ENCODE data around the gene OR13F1.
"Not testable (repeated sequence)": the region's sequence is repeated elsewhere in the genome, so short reads cannot be mapped to it uniquely, and the experiment has no call there.

Gene OR13F1

GRCh38 chr9:104503963-104504362, at the start of gene OR13F1:
TSS of gene OR13F1 (plus strand) at chr9:104504263. CDS start at chr9:104504263, 0 bp downstream.
- DNase-seq (ENCODE audit: low read depth in 2 of 2) = no peak

GRCh38 chr9:104456831-104457230, 47.2 kb upstream of the OR13F1 start:
- no peak for DNase-seq (ENCODE audit: low read depth in 2 of 2)

- DNase-seq (ENCODE audit: low read depth in 2 of 2) = no peak
Measured at GRCh38 chr9:104463864-104464263, 40.2 kb upstream of the OR13F1 start.

- DNase-seq (ENCODE audit: low read depth in 2 of 2) = no peak
Measured at GRCh38 chr9:104468261-104468660, 35.8 kb upstream of the OR13F1 start.

GRCh38 chr9:104482921-104483570, 21.0 kb upstream of the OR13F1 start:
- DNase-seq (ENCODE audit: low read depth in 2 of 2) = no peak

GRCh38 chr9:104485014-104485413, 19.0 kb upstream of the OR13F1 start:
- no peak for DNase-seq (ENCODE audit: low read depth in 2 of 2)

- no peak for DNase-seq (ENCODE audit: low read depth in 2 of 2)
Measured at GRCh38 chr9:104494808-104495207, 9.3 kb upstream of the OR13F1 start.

- no peak for DNase-seq (ENCODE audit: low read depth in 2 of 2)
Measured at GRCh38 chr9:104503440-104503839, 623 bp upstream of the OR13F1 start.

GRCh38 chr9:104506565-104506964, 2.5 kb downstream of the OR13F1 start:
- no peak for DNase-seq (ENCODE audit: low read depth in 2 of 2)

- DNase-seq (ENCODE audit: low read depth in 2 of 2) = no peak
Measured at GRCh38 chr9:104514901-104515300, 10.8 kb downstream of the OR13F1 start.

- DNase-seq (ENCODE audit: low read depth in 2 of 2) = not testable (repeated sequence)
Measured at GRCh38 chr9:104520241-104520640, 16.2 kb downstream of the OR13F1 start.

GRCh38 chr9:104527109-104527508, 23.0 kb downstream of the OR13F1 start, which contains the start of gene OR13C4:
TSS of gene OR13C4 (minus strand) at chr9:104527209. CDS start at chr9:104527209, 0 bp downstream.
- DNase-seq (ENCODE audit: low read depth in 2 of 2) = no peak

GRCh38 chr9:104536756-104537155, 32.7 kb downstream of the OR13F1 start, which contains the start of gene OR13C3:
TSS of gene OR13C3 (minus strand) at chr9:104536856. CDS start at chr9:104536723, 133 bp downstream.
- no peak for DNase-seq (ENCODE audit: low read depth in 2 of 2)

GRCh38 chr9:104539275-104539674, 35.2 kb downstream of the OR13F1 start:
- DNase-seq (ENCODE audit: low read depth in 2 of 2) = no peak

GRCh38 chr9:104544644-104545043, 40.6 kb downstream of the OR13F1 start:
- DNase-seq (ENCODE audit: low read depth in 2 of 2) = no peak

GRCh38 chr9:104553261-104553660, 49.2 kb downstream of the OR13F1 start:
- DNase-seq (ENCODE audit: low read depth in 2 of 2) = no peak

Measured in stimulated activated CD4-positive, alpha-beta T cell treated with anti-CD3 and anti-CD28 coated beads, Interleukin-1b, Interleukin-23, amount 100 ng/mL, for 4 hours (primary cell).